Stimulated activated CD8-positive, alpha-beta memory T cell treated with anti-CD3 and anti-CD28 coated beads, Interleukin-2, amount 100 ng/mL, for 1 hour (primary cell): ENCODE measurements around the gene CRACR2B.

ENCODE experiments used
- DNase-seq, 2 donors: peaks; one replicate each; pipeline ENCODE4 v3.0.0-alpha.2; 2020; ENCODE audit warnings: low read depth in 2 of 2

Gene CRACR2B

GRCh38 chr11:838441-839279 lies 10.9 kb downstream of the CRACR2B start:
- DNase-seq = no peak

- DNase-seq = no peak
These were observed 11.5 kb downstream of the CRACR2B start for GRCh38 chr11:839280-839623.

GRCh38 chr11:839875-840617 lies 12.3 kb downstream of the CRACR2B start:
- no peak for DNase-seq

- no peak for DNase-seq
These were observed 14.3 kb downstream of the CRACR2B start for GRCh38 chr11:841981-842369.

- DNase-seq = peak; percentile 76 to 79
These were observed 14.8 kb downstream of the CRACR2B start, which contains the start of the genes POLR2L and TSPAN4 for GRCh38 chr11:842370-843002. POLR2L (minus strand) TSS chr11:842529; CDS start chr11:842508, 21 bp downstream. TSPAN4 (plus strand) TSS chr11:842852; CDS start chr11:850305, 7,453 bp downstream.

GRCh38 chr11:843086-843734 lies 15.5 kb downstream of the CRACR2B start:
- no peak for DNase-seq

- DNase-seq = no peak
These were observed 16.3 kb downstream of the CRACR2B start for GRCh38 chr11:843818-844692.

- DNase-seq = no peak
These were observed 17.2 kb downstream of the CRACR2B start for GRCh38 chr11:844693-845644.

GRCh38 chr11:845872-846495 lies 18.3 kb downstream of the CRACR2B start:
- no peak for DNase-seq

- DNase-seq = no peak
These were observed 18.9 kb downstream of the CRACR2B start for GRCh38 chr11:846496-847098.

- DNase-seq = no peak
These were observed 20.2 kb downstream of the CRACR2B start for GRCh38 chr11:847876-848275.

GRCh38 chr11:848380-848931 lies 20.7 kb downstream of the CRACR2B start:
- DNase-seq = peak in 1 of 2 donors; percentile 44

- DNase-seq = no peak
These were observed 21.5 kb downstream of the CRACR2B start for GRCh38 chr11:849104-849824.

GRCh38 chr11:849951-850774 lies 22.4 kb downstream of the CRACR2B start:
- no peak for DNase-seq

- no peak for DNase-seq
These were observed 23.4 kb downstream of the CRACR2B start for GRCh38 chr11:850775-851763.

GRCh38 chr11:852762-853161 lies 25.0 kb downstream of the CRACR2B start:
- DNase-seq = no peak
